Uterus (tissue), 4 donors: ENCODE measurements around the gene UNKL. TPM values are rescaled to one million over a fixed set of nuclear protein-coding genes. Genes with fewer than 3 reads are reported as not detected.

Source experiments
- DNase-seq, 2 donors: peaks; one replicate each; pipeline ENCODE4 v3.0.0-alpha.2; 2019 to 2020
- H3K27ac ChIP-seq, 2 donors: fragments of 200-600 bp; sonication (generic); 1 replicate in 1 of 2; 2 replicates in 1 of 2; pipeline ENCODE4 v1.5.1; 2016 to 2018
- H3K27me3 ChIP-seq, 2 donors: fragments of 200-600 bp; sonication (generic); one replicate each; pipeline ENCODE4 v1.5.1; 2018 to 2019; ENCODE audit warnings: control low read depth in 1 of 2
- H3K36me3 ChIP-seq, 2 donors: fragments of 200-600 bp; sonication (generic); one replicate each; pipeline ENCODE4 v1.5.1; 2019; ENCODE audit warnings: control low read depth in 1 of 2
- H3K4me1 ChIP-seq, 2 donors: fragments of 200-600 bp; sonication (generic); one replicate each; pipeline ENCODE4 v1.5.1; 2018 to 2019; ENCODE audit warnings: control low read depth in 1 of 2
- H3K4me3 ChIP-seq, 2 donors: fragments of 200-600 bp; sonication (generic); 1 replicate in 1 of 2; 2 replicates in 1 of 2; pipeline ENCODE4 v1.5.1; 2018 to 2019; ENCODE audit warnings: mild to moderate bottlenecking in 1 of 2
- H3K9me3 ChIP-seq, 2 donors: fragments of 200-600 bp; sonication (generic); one replicate each; pipeline ENCODE4 v1.5.1; 2019; ENCODE audit warnings: control low read depth in 1 of 2
- CTCF ChIP-seq, 4 experiments: fragments of 200-600 bp in 2 of 4; fragments of 450-650 bp in 2 of 4; sonication (generic) in 2 of 4; IDR thresholded peaks; one replicate each; pipeline ENCODE4 v1.5.1; 2016 to 2019; ENCODE audit warnings: antibody characterized with exemption in 4 of 4, mild to moderate bottlenecking in 2 of 4, moderate library complexity in 1 of 4
- POLR2A ChIP-seq, 2 donors: fragments of 450-650 bp; IDR thresholded peaks; one replicate each; pipeline ENCODE4 v1.6.1; 2016; ENCODE audit warnings: antibody characterized with exemption in 2 of 2, mild to moderate bottlenecking in 1 of 2, moderate library complexity in 1 of 2
- intact Hi-C: fragments of 100-400 bp; cut with DNase I; formaldehyde crosslinking; loops from one replicate; pipeline ENCODE4 v1.15.1; 2023; ENCODE audit warnings: low total_unique reads
- total RNA-seq, 4 donors: library from RNA; depleted of rRNA in 3 of 4; stranded (reverse); fragments of >200 nt in 3 of 4; gene quantifications; one replicate each; pipeline versions ENCODE4 v1.1.0 to v1.2.4, GENCODE V29; 2014 to 2023
- donor health status: DM: yes; HTN: yes; CAD: no.

UNKL gene
- total RNA-seq, 4 donors from 2014 or later: 13.5 to 63.3 (median 27.6) TPM

- no peak overlapping the region for H3K4me3 ChIP-seq
- no peak for DNase-seq
- TF ChIP-seq POLR2A (IDR thresholded peaks at IDR 0.05): no peak
- no peak for TF ChIP-seq CTCF (IDR thresholded peaks at IDR 0.05)
- intact Hi-C loops: no loop called here
- no peaks in the 10 kb centered on the region for H3K4me1 ChIP-seq
- no peaks in the 10 kb centered on the region for H3K27me3 ChIP-seq
- H3K27ac ChIP-seq: no peak overlapping the region
- H3K36me3 ChIP-seq: no peaks in the 10 kb centered on the region
- H3K9me3 ChIP-seq: no peaks in the 10 kb centered on the region
These were observed 41.0 kb upstream of the UNKL start for GRCh38 chr16:1455190-1456171.

GRCh38 chr16:1454561-1454960, 40.1 kb upstream of the UNKL start:
- H3K36me3 ChIP-seq: no peaks in the 10 kb centered on the region

GRCh38 chr16:1453316-1453715, 38.8 kb upstream of the UNKL start:
- no peak for TF ChIP-seq POLR2A (IDR thresholded peaks at IDR 0.05)
- TF ChIP-seq CTCF (IDR thresholded peaks at IDR 0.05): no peak
- Histone ChIP-seq H3K36me3 (no peaks in the 10 kb centered on the region), H3K27me3 (no peaks in the 10 kb centered on the region), H3K4me3 (no peak overlapping the region), H3K4me1 (no peaks in the 10 kb centered on the region), H3K27ac (no peak overlapping the region), H3K9me3 (no peaks in the 10 kb centered on the region)
- intact Hi-C loops: no loop called here
- no peak for DNase-seq

More at GRCh38 chr16:1454561-1454960, 40.1 kb upstream of the UNKL start:
- TF ChIP-seq POLR2A (IDR thresholded peaks at IDR 0.05) (no peak), CTCF (IDR thresholded peaks at IDR 0.05) (no peak)
- Histone ChIP-seq H3K9me3 (no peaks in the 10 kb centered on the region), H3K27ac (no peak overlapping the region), H3K27me3 (no peaks in the 10 kb centered on the region), H3K4me1 (no peaks in the 10 kb centered on the region), H3K4me3 (no peak overlapping the region)
- no peak for DNase-seq
- intact Hi-C loops: no loop called here

GRCh38 chr16:1452530-1452929, 38.0 kb upstream of the UNKL start:
- Histone ChIP-seq H3K4me3 (no peak overlapping the region), H3K27ac (no peak overlapping the region), H3K36me3 (no peaks in the 10 kb centered on the region), H3K4me1 (no peaks in the 10 kb centered on the region), H3K9me3 (no peaks in the 10 kb centered on the region), H3K27me3 (no peaks in the 10 kb centered on the region)
- no peak for DNase-seq
- intact Hi-C loops: no loop called here
- no peak for TF ChIP-seq POLR2A (IDR thresholded peaks at IDR 0.05)
- TF ChIP-seq CTCF (IDR thresholded peaks at IDR 0.05): no peak

GRCh38 chr16:1451702-1452392, 37.3 kb upstream of the UNKL start:
- intact Hi-C loops: no loop called here
- DNase-seq: no peak
- no peak overlapping the region for H3K27ac ChIP-seq
- no peak for TF ChIP-seq CTCF (IDR thresholded peaks at IDR 0.05)
- no peak for TF ChIP-seq POLR2A (IDR thresholded peaks at IDR 0.05)
- H3K27me3 ChIP-seq: no peaks in the 10 kb centered on the region
- no peak overlapping the region for H3K4me3 ChIP-seq
- no peaks in the 10 kb centered on the region for H3K4me1 ChIP-seq
- H3K9me3 ChIP-seq: no peaks in the 10 kb centered on the region
- no peaks in the 10 kb centered on the region for H3K36me3 ChIP-seq
